T-helper 2 cell (primary cell): Measurements from ENCODE around the gene CXCL12.

Source experiments
- DNase-seq, 5 experiments: peaks; one replicate each; pipeline versions ENCODE4 v3.0.0 to v3.0.0-alpha.2; 2012 to 2022

CXCL12 gene

DNA sequence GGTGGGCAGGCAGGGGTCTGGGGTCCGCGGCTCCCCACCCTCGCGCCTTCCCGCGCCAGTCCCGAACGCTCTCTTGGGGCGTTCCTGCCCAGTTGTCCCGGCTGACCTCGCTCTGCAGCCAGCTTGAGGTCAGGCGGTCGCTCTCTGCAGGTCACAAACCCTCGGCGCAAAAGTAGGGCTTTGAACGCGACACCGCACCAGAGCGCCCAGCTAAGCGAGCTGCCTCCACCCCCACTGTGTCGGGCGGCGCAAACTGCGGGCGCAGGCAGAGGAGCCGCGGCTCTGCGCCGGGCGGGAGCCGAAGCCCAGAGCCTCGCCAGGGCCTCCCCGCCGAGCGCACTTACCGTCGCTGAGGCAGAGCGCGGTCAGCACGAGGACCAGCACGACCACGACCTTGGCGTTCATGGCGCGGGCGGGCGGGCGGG, 284 bp downstream of the CXCL12 start:
- peak in 1 of 5 experiments; percentile 15 for DNase-seq

DNA sequence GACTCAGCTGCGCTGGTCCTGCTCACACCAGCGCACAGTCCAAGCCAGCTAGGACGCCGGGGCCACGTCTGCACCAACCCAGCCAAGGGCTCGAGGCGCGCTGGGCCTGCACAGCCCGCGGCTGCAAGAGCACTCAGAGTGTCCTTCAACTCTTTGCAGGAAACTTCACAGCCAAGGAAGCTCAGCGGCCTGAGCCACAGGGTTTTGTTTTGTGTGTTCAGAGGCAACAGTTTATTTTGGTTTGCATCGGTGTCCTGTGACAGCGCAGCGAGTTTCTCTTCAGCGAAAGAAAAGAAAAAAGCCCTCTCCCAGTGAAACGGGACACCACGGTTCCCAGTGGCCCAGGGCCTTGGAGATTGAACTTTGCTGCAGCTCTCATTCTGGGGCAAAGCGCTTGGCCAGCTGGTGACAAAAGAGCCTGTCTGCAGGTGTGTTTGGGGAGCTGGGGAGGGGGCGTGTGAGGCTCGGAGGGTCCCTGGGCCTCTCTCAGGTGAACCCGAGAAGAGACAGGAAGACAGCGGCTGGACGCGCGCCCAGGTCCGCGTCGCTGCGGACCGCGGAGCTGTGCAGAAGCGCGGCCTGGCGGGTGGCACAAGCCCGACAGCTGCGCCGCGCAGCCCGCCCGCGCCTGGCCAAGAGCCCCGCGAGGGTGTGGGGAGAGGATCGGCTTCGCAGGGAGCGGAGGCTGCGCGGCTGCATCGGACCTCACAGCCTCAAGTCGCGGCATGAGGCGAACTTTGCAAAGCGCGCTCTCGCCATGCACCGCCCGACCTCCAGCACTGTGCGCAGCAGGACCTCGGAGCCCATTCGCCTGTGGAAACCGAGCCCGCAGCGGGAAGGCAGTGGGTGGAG, 922 bp downstream of the CXCL12 start:
- peak in 1 of 5 experiments; percentile 6 for DNase-seq

DNA sequence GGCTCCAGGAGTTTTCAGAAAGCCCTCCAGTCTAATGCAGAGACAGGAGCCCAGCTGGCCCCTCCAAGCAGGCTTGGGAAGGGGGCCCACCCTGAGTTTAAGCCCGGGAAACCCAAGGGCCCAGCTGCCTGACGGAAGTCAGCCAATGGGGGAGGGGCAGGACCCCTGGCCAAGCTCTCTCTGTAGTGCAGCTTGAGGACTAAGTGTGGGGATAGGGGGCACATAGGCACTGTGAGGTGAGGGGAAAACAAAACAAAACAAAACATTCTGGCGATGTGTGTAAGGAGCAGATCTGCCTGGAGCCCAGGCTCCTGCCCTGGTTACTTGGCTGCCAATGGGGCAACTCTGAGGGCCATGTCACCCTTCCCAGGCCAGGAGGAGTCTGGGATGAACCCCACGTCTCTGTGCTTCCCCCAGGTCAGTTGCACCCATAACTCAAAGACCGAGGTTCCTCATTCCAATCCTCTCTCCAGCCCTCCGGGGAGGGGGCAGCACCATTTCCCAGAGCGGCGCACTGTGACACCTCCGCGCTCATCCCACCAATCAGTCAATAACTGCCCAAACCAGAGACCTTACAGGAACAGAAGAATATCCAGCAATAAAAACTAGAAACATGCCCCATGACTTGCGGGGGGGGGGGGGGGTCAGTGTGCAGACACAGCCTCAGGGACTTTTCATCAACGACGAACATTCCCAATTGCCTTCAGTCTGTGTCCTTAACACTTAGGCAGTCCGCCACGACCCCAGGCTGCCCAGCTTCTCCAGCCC, 1.7 kb downstream of the CXCL12 start:
- no peak for DNase-seq

DNA sequence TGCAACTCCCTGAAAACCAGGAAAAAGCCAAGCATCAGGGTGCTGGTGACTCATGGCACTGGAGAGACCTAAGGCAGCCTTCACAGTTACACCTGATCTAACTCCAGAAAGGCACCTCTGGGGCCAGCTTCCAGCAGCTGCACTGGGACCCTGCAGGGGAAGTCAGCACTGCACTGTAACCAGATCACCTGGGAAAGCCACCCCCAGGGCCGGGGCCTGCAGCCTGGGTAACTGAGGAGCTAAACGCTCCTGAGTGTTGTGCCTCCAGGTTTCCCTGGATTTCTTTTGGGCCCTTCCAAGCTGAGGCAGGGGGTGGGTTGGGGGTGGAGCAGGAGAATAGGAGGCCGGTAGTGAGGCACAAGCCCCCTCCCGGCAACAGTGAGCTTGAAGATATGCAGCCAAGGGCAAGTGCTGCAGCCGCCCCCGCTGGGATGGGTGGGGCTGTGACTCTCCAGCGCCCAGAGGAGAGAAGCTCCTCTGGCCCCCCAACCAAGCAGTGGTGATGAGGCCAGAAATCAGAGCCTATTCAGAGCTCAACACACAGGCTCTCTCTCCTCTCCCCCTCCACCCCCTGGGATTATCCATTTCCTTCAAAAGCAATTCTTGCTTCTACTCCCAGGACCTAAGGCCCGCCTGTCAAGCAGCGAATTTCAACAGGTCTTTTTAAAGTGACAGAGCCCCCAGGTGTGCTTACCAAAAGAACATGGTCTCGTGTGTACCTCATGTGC, 2.6 kb downstream of the CXCL12 start:
- DNase-seq: no peak

DNA sequence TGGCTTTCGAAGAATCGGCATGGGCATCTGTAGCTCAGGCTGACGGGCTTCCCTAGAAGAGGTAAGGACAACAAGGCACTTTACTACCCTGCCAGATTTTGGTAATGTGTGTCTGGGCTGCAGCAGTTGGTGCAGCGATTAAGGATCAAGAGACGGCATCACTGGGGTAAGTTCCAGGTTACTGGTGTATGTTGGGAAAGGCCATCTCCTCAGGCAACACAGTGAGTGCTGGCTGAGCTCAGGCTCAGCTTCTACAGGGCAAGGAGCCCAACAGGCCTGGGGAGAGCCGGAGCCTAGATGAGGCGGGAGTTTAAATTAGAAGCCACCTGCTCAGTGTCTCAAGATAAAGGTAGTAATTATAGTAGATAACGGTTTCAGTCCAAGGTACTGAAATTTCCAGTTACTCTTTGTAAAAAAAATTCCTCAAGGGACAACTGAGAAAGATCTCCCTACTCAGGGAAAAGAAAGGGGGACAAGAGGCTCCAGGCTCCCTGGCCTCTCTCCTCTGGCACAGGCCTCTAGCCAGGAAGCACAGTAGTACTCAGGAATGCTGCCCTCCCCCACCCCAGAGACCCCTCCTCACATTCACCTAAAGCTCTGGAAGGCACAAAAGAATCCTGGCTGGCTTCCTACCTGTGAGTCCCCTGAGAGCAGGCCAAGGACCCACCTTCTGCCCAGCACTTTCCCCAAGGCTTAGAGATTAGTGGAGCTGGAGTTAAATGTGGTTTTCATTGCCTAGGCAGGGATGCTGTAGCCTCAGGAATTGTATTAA, 3.9 kb downstream of the CXCL12 start:
- no peak for DNase-seq

DNA sequence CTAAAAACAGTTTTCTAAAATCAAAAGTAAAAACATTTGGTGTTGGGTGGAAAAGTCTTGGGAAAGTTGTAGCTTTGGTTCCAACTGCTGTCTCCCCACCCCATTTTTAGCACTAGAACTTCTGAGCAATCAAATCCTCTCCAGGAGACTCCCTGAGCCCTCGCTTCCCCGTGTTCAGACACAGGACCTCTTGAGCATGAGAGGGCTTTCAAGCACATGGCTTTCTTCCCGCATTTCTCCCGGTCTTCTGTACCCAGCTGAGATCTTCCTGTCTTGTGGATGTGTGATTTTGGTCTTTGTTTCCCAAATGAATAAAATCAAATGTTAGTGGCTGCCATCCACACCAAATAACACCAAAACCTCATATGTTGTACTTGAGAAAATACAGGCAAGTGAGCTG, 5.0 kb downstream of the CXCL12 start:
- DNase-seq: no peak

DNA sequence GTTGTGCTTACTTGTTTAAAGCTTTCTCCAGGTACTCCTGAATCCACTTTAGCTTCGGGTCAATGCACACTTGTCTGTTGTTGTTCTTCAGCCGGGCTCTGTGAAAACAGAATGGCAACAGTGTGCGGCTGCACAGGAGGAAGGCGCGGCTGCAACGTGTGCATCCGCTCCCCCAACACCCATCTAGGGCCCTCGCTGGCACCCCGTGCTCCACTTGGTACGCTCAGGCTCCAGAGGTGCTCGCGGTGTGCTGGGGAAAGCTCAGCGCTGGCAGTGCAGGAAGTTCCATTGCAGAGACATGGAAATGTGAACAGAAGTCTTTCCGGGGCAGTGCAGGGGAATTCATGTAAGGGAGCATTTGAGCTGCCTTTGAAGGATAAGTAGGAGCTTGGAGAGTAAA, 6.3 kb downstream of the CXCL12 start:
- no peak for DNase-seq

DNA sequence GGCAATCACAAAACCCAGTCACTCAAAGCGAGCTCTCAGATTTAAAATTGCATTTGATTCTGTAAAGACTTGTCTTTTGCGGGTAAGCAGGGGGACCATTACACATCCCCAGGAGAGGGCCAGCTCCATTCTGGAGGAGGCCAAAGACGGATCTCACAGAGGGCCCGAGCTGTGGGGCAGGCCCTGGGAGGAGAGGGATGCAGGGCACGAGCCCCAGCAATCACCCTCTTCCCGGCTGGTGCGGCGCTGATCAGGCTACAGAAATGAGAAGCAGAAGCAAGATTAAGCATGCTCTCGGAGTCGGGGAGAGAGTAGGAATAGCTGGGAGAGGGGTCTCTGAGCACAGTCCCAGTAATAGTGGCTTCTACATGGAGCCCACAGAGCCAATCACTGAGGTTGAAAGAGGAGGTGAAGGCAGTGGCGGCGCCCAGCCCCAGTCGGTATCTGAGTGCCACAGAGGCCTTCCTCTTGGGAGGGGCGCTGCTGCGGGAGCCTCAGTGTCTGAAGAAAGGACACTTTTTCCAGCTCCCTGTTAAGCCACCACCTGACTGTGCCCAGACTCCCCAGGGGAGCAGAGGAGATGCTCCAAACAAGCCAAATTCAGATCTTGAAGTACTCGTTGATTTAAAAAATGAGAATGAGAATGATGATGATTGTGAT, 7.1 kb downstream of the CXCL12 start:
- no peak for DNase-seq

DNA sequence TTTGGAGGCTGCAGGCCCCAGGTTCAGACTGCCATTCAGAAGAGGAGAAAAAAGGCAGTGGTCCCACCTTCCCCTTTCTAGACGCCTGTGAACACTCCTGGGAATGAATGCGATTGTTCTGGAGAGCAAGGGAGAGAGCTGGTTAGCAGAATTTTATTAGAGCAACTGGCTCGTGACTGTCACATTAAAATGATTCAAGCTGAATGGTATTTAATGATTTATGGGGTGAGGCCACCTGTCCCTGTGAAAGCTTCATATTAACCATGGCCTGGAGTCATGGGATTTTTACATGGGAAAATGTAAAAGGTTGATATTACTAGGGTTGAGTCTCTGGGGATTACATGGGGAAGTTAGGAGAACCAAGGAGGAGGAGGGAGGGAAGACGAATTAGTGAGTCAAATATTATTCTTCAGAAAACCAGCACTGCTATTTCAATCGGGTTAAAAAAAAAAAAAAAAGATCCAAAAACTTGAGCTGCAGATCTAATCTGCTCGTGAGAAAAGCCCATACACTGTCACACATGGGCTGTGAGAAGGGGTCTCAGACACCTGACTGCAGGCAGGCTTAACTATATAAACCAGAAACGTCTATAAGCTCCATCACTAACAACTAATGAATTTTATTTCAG, 8.3 kb downstream of the CXCL12 start:
- no peak for DNase-seq

DNA sequence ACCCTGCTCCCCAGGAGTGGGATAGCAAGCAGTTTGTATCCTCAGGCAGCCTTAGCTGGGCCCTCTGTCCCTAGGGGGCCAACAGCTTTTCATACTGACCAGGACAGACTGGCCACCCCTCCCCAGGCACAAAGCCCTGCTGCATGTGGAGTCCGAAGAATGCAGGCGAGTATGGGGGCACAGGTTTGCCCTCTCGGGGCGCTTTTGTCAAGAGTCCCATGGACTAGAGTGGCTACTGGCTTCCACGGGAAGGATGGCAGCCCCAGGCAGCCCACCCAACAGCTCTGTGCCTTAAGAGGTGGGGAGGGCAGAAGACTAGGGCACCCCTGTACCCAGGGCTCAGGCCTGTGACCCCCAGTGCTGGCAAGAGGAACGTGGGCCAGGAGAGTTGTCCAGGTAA, 10.7 kb downstream of the CXCL12 start:
- no peak for DNase-seq

DNA sequence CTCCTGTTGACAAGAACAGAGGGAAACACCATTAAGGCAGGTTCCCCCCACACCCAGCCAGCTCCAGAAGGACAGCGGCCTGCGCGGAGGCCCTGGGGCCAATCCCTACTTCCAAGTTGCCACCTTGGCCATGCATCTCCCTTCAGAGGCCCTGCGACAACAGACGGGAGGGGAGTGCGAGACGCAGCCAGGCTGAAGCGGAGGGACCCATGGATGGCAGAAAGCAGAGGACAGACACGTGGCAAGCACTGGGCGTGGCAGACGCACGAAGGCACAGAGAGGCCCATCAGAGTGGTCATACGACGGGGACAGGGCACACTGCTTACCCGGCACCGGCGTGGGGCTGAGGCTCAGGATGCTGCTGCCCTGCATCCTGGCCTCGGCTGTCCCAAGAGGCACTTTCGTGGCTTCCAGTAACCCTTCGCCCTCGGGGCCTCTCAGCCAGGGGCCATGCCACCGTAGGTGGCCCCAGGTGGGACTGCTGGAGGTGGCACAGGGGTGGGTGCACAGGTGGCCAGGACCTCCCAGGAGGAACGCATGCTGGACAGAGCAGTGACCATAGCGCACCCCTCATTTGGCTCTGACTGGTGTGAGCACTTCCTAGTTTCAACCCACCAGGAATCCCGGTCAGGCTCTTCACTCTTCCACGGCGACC, 11.4 kb downstream of the CXCL12 start:
- DNase-seq: no peak

DNA sequence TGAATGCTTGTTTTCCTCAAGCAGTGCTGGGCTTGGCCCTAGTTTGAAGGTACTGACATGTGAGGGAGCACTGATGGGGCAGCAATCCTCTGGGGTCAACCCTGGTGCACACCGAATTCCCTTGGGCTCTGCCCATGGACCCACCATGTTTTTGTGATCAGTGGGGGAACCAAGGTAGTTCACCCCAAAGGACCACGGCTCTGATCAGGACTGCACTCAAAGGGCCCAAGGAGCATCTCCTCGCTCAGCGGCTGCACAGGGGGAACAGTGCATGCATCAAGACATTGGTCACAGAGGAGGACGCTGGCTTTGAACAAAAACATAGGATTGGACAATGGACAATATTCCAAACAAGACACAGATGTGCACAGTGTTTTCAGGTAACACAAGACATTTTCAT, 12.7 kb downstream of the CXCL12 start:
- no peak for DNase-seq

DNA sequence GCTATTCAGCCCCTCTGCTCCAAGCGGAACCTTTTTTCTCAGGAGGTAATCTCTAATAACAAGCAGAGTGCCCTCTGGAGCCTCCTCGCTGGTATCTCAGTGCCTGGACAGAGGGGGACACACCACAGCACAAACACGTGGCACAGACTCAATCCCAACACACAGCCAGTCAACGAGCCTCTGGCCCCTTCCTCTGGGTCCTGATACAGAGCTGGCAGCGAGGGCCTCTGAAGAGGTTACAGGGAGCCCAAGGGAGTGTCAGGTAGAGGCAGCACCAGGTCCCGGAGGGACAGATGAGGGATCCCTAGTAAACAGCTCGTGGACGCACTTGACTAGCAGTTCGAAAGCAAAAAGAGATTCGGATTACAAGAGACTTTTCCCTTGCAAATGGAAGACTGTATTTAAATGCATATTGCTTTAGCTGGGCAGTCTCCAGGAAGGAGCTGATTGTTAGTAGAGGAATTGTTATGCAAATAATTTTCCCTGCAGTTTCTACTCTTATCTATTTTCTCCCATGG, 14.1 kb downstream of the CXCL12 start:
- DNase-seq: no peak

DNA sequence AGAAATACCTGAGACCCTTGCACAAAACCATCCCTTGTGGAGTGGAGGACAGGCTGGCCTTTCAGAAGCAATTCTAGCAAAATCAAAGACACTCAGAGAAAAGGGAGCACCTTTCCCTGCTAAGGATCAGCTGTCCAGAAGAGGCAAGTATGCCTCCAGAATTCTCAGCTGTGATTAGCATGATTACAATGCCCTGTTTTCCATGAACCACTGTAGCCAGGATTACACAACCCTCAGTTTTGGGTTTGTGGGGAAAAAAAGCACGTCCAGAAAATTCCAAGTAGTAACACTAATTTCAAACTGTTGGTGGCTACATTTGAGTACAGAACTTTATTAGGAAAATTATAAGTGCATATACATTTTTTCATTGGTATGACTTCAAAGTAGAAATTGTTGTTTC, 15.0 kb downstream of the CXCL12 start:
- no peak for DNase-seq

DNA sequence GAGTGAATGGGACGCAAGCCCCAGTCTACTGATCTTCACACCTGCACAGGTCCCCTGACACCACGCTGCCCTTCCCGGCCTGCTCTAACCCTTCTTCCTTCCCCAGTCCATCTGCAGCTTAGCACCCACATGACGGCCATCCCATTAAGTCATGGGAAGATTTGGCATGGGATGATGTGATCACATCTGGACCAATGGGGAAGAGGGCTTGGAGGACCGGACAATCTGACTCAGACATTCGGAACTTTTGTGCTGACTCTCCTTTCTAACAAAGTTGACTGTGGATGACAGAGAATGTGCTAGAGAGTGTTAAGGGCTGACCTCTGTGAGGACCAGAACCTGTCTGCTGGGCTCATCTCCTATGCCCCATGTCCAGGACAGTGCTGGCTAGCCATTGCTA, 15.6 kb downstream of the CXCL12 start:
- DNase-seq: no peak

DNA sequence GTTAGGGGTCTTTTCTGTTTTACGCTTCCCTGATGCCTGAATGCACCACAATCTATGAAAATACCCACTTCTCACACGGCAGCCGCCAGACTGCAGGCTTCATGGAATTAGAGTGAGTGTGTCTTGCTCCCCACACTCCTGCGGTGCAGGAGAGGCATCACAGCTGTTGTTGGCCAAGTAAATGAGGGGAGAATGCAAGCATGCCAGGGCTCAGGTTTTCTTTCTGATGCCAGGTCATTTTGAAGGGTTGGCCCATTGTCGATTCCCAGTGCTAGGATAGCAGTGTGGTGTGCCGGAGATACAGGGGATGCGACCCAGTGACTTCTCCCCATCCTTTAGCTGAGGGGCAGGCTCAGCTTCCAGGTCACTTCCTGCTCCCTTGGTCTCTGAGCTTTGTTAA, 16.3 kb downstream of the CXCL12 start:
- DNase-seq: no peak

DNA sequence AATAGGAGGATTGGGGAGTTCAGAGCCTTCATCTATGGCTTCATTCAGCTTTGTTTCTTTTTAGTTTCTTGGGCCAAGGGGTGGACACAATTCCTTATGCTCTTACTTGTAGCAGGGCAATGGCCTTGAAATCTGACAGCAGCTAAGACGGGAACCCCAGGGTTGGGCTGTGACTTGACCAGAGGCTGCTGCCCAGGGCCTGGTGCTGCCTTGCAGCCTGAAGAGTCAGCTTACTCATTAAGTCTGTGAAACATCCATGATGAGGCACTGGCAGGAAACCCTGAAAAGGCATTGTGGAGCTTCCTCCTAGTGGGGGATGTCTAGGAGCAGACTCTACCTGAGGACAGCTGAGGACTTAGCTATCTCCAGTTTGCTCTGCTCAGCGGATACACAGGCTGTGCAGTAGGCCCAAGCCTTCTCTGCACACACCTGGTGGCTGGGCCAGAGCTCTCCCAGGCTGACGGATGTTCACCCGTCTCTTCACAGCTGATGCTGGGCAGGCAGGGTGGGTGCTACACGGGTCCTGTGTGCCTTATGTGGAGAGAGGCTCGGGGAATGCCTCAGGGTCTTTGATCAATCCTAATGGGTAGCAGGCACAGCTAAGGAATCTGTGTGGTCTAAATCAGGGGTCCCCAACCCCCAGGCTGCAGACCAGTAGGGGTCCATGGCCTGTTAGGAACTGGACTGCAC, 17.8 kb downstream of the CXCL12 start:
- DNase-seq: no peak

DNA sequence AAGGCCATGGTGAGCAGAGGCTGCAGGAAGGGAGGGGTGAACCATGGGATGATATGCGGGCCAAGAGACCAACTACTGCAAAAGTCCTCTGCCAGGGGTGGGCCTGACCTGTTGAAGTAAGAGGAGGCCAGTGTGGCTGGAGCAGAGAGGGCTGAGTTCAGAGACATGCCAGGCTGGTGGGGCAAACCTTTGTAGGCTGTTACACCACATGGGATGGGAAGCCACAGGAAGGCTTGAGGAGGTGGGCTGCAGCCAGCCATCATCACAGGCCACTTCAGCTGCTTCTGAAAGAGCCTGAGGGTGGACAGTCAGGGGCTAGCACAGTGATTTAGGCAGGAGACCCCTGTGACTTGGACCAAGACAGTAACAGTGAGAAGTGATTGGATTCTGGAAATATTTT, 20.3 kb downstream of the CXCL12 start:
- no peak for DNase-seq

DNA sequence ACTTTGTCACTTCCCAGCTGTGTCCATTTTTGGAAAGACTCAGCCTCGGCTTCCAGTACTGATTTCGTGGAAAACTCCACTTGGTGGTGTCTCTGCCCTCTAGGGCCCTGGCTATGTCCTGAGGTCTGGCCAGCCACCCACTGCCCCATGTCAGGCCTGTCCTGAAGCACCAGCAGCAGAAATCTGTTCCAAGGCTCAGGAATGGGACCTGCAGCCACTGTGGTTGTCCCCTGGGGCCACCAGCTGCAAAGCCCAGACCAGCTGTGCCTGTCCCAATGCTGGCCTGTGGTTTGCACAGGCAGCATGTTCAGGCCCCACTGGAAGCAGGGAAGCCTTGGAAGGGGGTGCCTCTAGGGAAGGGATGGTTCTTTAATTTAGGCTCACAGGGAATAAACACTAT, 21.2 kb downstream of the CXCL12 start:
- DNase-seq: no peak
